IMR-90 (cell line): Measurements from ENCODE around the gene SSC4D. TPM values are rescaled to one million over a fixed set of nuclear protein-coding genes. Genes with fewer than 3 reads are reported as not detected.
A peak's percentile ranks its signal among the peaks of the same experiment; 100 is the strongest.

Experiments
- ATAC-seq: fragments of 200-7000 bp; cut with Tn5 transposase; 2 replicates; pipeline ENCODE4 v1.9.1; 2020; ENCODE audit warnings: low read depth, mild to moderate bottlenecking, moderate library complexity
- BruUV-seq: library from RNA; stranded (reverse); fragments of 400-500 nt; replicated peaks from 2 replicates; lab custom pipeline; 2021; lab: Mats Ljungman, UMichigan
- CTCF ChIA-PET: fragments of 300-600 bp; formaldehyde crosslinking; extraction: SDS; loops from one replicate; lab custom pipeline; 2021; ENCODE audit warnings: antibody characterized with exemption; lab: Yijun Ruan, JAX
- POLR2A ChIA-PET: fragments of 300-600 bp; sonication (Branson Sonifier 250); formaldehyde crosslinking; loops from one replicate; lab custom pipeline; 2022; ENCODE audit warnings: antibody characterized with exemption; ENCODE audit not compliant: unreplicated experiment; lab: Charles Lee
- DNase-seq: peaks from one replicate; pipeline ENCODE4 v3.0.0; 2013
- H2AFZ ChIP-seq: replicated peaks from 2 replicates; pipeline ENCODE3; 2013; ENCODE audit warnings: low read length, mild to moderate bottlenecking; ENCODE audit not compliant: poor library complexity
- H2AK5ac ChIP-seq: 2 replicates; pipeline ENCODE4 v1.6.1; 2013; ENCODE audit warnings: low read depth, low read length, inconsistent platforms
- H2AK9ac ChIP-seq: replicated peaks from 2 replicates; pipeline ENCODE3; 2013; ENCODE audit warnings: mild to moderate bottlenecking, low read depth, low read length, moderate library complexity; ENCODE audit not compliant: poor library complexity
- H2BK120ac ChIP-seq: 2 replicates; pipeline ENCODE4 v1.6.1; 2013; ENCODE audit warnings: low read depth, low read length, inconsistent platforms
- H2BK15ac ChIP-seq: 3 replicates; pipeline ENCODE4 v1.6.1; 2013; ENCODE audit warnings: low read depth, low read length, inconsistent platforms
- H2BK20ac ChIP-seq: 2 replicates; pipeline ENCODE4 v1.6.1; 2013; ENCODE audit warnings: low read depth, mild to moderate bottlenecking, inconsistent platforms, low read length, moderate library complexity
- H2BK5ac ChIP-seq: 2 replicates; pipeline ENCODE4 v1.6.1; 2013; ENCODE audit warnings: mild to moderate bottlenecking, low read depth, low read length, inconsistent platforms; ENCODE audit not compliant: poor library complexity, severe bottlenecking
- H3K14ac ChIP-seq: replicated peaks from 2 replicates; pipeline ENCODE4 v1.6.1; 2013; ENCODE audit warnings: low read depth, low read length, inconsistent platforms
- H3K18ac ChIP-seq: 2 replicates; pipeline ENCODE4 v1.6.1; 2013; ENCODE audit warnings: low read depth, low read length, control low read depth
- H3K23ac ChIP-seq: 2 replicates; pipeline ENCODE4 v1.6.1; 2013; ENCODE audit warnings: low read depth, low read length, inconsistent platforms
- H3K27ac ChIP-seq: 2 replicates; pipeline ENCODE4 v1.5.1; 2013; ENCODE audit warnings: mild to moderate bottlenecking, control low read depth, low read length; ENCODE audit not compliant: insufficient read depth
- H3K27me3 ChIP-seq: 2 replicates; pipeline ENCODE4 v1.6.1; 2013; ENCODE audit warnings: low read length; ENCODE audit not compliant: control insufficient read depth, insufficient read depth
- H3K36me3 ChIP-seq: 2 replicates; pipeline ENCODE4 v1.6.1; 2013; ENCODE audit warnings: low read length, mixed read lengths; ENCODE audit not compliant: control insufficient read depth, insufficient read depth
- H3K4ac ChIP-seq: 2 replicates; pipeline ENCODE4 v1.6.1; 2013; ENCODE audit warnings: low read depth, low read length, inconsistent platforms
- H3K4me1 ChIP-seq: 2 replicates; pipeline ENCODE4 v1.6.1; 2013; ENCODE audit warnings: low read length, mixed read lengths; ENCODE audit not compliant: control insufficient read depth, insufficient read depth
- H3K4me2 ChIP-seq: 2 replicates; pipeline ENCODE4 v1.6.1; 2013; ENCODE audit warnings: low read depth, mild to moderate bottlenecking, control low read depth, low read length, moderate library complexity
- H3K4me3 ChIP-seq: 2 replicates; pipeline ENCODE4 v1.5.1; 2013; ENCODE audit warnings: low read depth, mild to moderate bottlenecking, control low read depth, low read length, moderate library complexity; ENCODE audit not compliant: insufficient read depth
- H3K56ac ChIP-seq: 2 replicates; pipeline ENCODE4 v1.6.1; 2013; ENCODE audit warnings: low read length, inconsistent platforms; ENCODE audit not compliant: insufficient read depth; ENCODE audit errors: extremely low read depth
- H3K79me1 ChIP-seq, 2 experiments: 2 replicates each; pipeline ENCODE4 v1.6.1; 2013; ENCODE audit warnings: low read length in 2 of 2, inconsistent platforms in 1 of 2, low read depth in 1 of 2
- H3K9ac ChIP-seq: 2 replicates; pipeline ENCODE4 v1.6.1; 2013; ENCODE audit warnings: low read depth, low read length, control low read depth
- H3K9me1 ChIP-seq: 2 replicates; pipeline ENCODE4 v1.6.1; 2013; ENCODE audit warnings: low read length, inconsistent platforms; ENCODE audit not compliant: insufficient read depth
- H3K9me3 ChIP-seq: 2 replicates; pipeline ENCODE4 v1.6.1; 2013; ENCODE audit warnings: low read length; ENCODE audit not compliant: control insufficient read depth, insufficient read depth
- H4K20me1 ChIP-seq: 2 replicates; pipeline ENCODE4 v1.6.1; 2013; ENCODE audit warnings: low read length, inconsistent platforms; ENCODE audit not compliant: insufficient read depth
- H4K5ac ChIP-seq: 2 replicates; pipeline ENCODE4 v1.6.1; 2013; ENCODE audit warnings: mild to moderate bottlenecking, low read depth, low read length, control low read depth
- H4K8ac ChIP-seq, 2 experiments: 2 replicates each; pipeline ENCODE4 v1.6.1; 2013; ENCODE audit warnings: low read depth in 2 of 2, low read length in 2 of 2, control low read depth in 1 of 2, inconsistent platforms in 1 of 2
- H4K91ac ChIP-seq: 2 replicates; pipeline ENCODE4 v1.6.1; 2013; ENCODE audit warnings: low read depth, low read length, inconsistent platforms; ENCODE audit not compliant: insufficient read depth
- CEBPB ChIP-seq: IDR thresholded peaks from 2 replicates; pipeline ENCODE4 v1.6.1; 2012; ENCODE audit warnings: low read depth, low read length, improper control_type of control experiment
- FOS ChIP-seq: fragments of 150-350 bp; IDR thresholded peaks from 2 replicates; pipeline ENCODE4 v1.6.1; 2016; ENCODE audit warnings: low read depth, low read length
- MAFK ChIP-seq: IDR thresholded peaks from 2 replicates; pipeline ENCODE4 v1.6.1; 2012; ENCODE audit warnings: low read depth, low read length, improper control_type of control experiment
- MAZ ChIP-seq: IDR thresholded peaks from 2 replicates; pipeline ENCODE4 v1.6.1; 2012; ENCODE audit warnings: low read depth, mild to moderate bottlenecking, low read length, improper control_type of control experiment, moderate library complexity, borderline replicate concordance
- MXI1 ChIP-seq: IDR thresholded peaks from 2 replicates; pipeline ENCODE4 v1.6.1; 2012; ENCODE audit warnings: low read depth, mild to moderate bottlenecking, low read length, moderate library complexity, borderline replicate concordance
- RAD21 ChIP-seq: IDR thresholded peaks from 2 replicates; pipeline ENCODE4 v1.6.1; 2012; ENCODE audit warnings: low read length, improper control_type of control experiment
- RCOR1 ChIP-seq: IDR thresholded peaks from 2 replicates; pipeline ENCODE4 v1.6.1; 2012; ENCODE audit warnings: mild to moderate bottlenecking, low read length, improper control_type of control experiment; ENCODE audit not compliant: insufficient replicate concordance
- RFX5 ChIP-seq: IDR thresholded peaks from 2 replicates; pipeline ENCODE4 v1.8.0; 2012; ENCODE audit warnings: low read depth, mild to moderate bottlenecking, low read length, moderate library complexity
- SMC3 ChIP-seq: fragments of 150-350 bp; IDR thresholded peaks from 2 replicates; pipeline ENCODE4 v1.6.1; 2016; ENCODE audit warnings: low read depth, mild to moderate bottlenecking, antibody characterized with exemption, low read length, moderate library complexity
- WGBS, 2 experiments: methylation state at CpG; one replicate each; pipeline versions ENCODE4 v1.1.5 to v1.1.7; 2013; ENCODE audit warnings: missing lambda C conversion rate in 2 of 2; ENCODE audit not compliant: insufficient read length in 1 of 2; ENCODE audit errors: extremely low coverage in 2 of 2; 5-methylcytosine and 5-hydroxymethylcytosine counted together
- dilution Hi-C: fragments of 300-500 bp; cut with HindIII; formaldehyde crosslinking; loops from one replicate; pipeline ENCODE4 v1.14.3; 2018; ENCODE audit warnings: low sequenced_read_pairs; ENCODE audit not compliant: unreplicated experiment
- in situ Hi-C: fragments of 300-500 bp; cut with MboI; formaldehyde crosslinking; loops from 3 replicates; pipeline ENCODE4 v1.14.3; 2019; ENCODE audit warnings: low sequenced_read_pairs, inconsistent platforms, mixed read lengths
- intact Hi-C: fragments of 100-400 bp; cut with micrococcal nuclease; formaldehyde crosslinking; loops from 2 replicates; pipeline ENCODE4 v1.10.0; 2022
- polyA plus RNA-seq, 3 experiments: library from polyadenylated mRNA; depleted of rRNA; stranded (reverse); fragments of >200 nt; gene quantifications; 2 replicates each; pipeline ENCODE4 v1.2.3, GENCODE V29; 2012; ENCODE audit warnings: low replicate concordance in 1 of 3
- total RNA-seq: library from RNA; depleted of rRNA; stranded (reverse); fragments of >200 nt; gene quantifications from 2 replicates; pipeline ENCODE4 v1.2.3, GENCODE V29; 2012
- TF ChIP-seq, protein P1 (sequence below): fragments of 150-350 bp; IDR thresholded peaks from 2 replicates; pipeline ENCODE4 v1.6.1; 2017; ENCODE audit warnings: mild to moderate bottlenecking, antibody characterized with exemption, low read length, low read depth
- TF ChIP-seq, protein P2 (sequence below): fragments of 150-350 bp; IDR thresholded peaks from 2 replicates; pipeline ENCODE4 v1.6.1; 2016; ENCODE audit warnings: low read depth, mild to moderate bottlenecking, low read length, moderate library complexity, borderline replicate concordance
- TF ChIP-seq, protein P3 (sequence below): conservative IDR thresholded peaks from 2 replicates; pipeline ENCODE4 v1.5.1; 2012; ENCODE audit warnings: mild to moderate bottlenecking, low read depth, low read length, improper control_type of control experiment

Gene SSC4D
- total and polyA plus RNA-seq, 2 of the 4 experiments (the other 2 are of a cell fraction), result 0.36 to 0.70 TPM

DNA sequence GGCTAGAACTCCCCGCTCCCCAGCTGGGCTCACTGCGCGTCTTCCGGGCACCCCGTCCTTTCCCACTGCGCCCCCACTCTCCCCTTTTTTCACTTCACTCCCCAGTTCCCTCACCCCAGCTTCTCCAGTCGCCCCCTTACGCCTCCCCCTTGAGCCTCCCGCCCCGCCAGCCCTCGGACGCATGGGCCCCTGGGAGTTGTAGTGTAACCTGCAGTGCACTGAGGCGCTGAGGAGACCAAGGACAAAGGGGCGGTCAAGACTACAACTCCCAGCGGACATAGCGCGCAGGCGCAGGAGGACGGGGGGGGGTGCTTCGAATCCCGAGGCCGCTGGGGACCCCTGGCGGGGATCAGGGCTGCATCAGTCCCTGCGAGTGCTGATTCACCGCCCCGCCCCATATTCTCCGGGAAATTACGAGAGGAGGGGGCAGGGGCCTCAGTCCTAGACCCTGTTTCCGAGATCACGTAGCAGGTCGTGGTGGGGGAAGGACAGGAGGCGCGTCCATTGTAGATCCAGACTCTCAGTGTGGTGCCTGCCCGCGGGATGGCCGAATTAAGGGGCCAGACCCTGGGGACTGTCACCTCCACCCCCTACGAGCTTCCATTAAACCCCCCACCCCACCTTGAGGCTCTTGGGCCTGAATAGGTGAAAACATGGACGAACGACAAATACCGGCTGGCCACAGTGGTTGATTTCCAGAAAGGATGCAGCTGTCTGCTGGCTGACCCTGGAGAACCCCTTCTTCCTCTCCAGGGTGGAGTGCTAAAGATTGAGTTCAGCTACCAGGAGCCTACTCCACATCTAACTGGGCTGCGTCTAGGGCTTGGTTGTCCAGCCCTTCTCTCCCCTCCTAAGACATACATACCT, 50.2 kb downstream of the SSC4D start:
- Histone ChIP-seq H2BK15ac (peak overlapping the region; percentile 99; the same call in 2 of the 3 replicates), H3K9me1 (peaks cover 11% of the 10 kb centered on the region), H2BK20ac (peak overlapping the region; percentile 96), H3K23ac (peak overlapping the region; percentile 96), H2AK9ac (peak overlapping the region; percentile 98), H2AK5ac (peak overlapping the region; percentile 97), H4K20me1 (peaks cover 44% of the 10 kb centered on the region), H3K14ac (peak overlapping the region; percentile 99), H3K18ac (peak overlapping the region; percentile 93), H3K9ac (peak overlapping the region; percentile 95), H3K79me1 (peaks cover 0 to 17% of the 10 kb centered on the region in 2 experiments; a peak in 2 of 4 replicates), H2BK5ac (peak overlapping the region; percentile 100), H3K4me3 (peak overlapping the region; percentile 98), H3K4ac (peak overlapping the region; percentile 99), H3K27me3 (no peaks in the 10 kb centered on the region), H3K27ac (peak overlapping the region; percentile 99), H4K91ac (peak overlapping the region; percentile 99), H3K4me2 (peak overlapping the region; percentile 82), H3K9me3 (no peaks in the 10 kb centered on the region), H3K36me3 (peaks cover 8% of the 10 kb centered on the region), H3K56ac (peak overlapping the region; percentile 86), H2AFZ (peak overlapping the region; percentile 99), H4K8ac (peak overlapping the region; percentile 96 to 99), H2BK120ac (peak overlapping the region; percentile 100), H4K5ac (peak overlapping the region; percentile 93), H3K4me1 (peaks cover 12% of the 10 kb centered on the region)
- ChIA-PET CTCF (interaction anchor here (0.9 kb wide), 1 partner anchor 45 kb away, joined by 3 read pairs; no protein-coding TSS in a partner anchor), POLR2A (interaction anchor here (0.5 to 0.7 kb wide), 2 partner anchors 67 to 286 kb away, joined by 3 to 5 read pairs; no protein-coding TSS in a partner anchor)
- DNase-seq (peak; percentile 99), ATAC-seq (peak; percentile 93)
- in situ Hi-C loops (no loop called here), intact Hi-C loops (loop anchor here (5.0 kb wide), 1 partner anchor 42 kb away; no protein-coding TSS in a partner anchor), dilution Hi-C loops (no loop called here)
- no TSS peak for BruUV-seq
- 10% methylated on average over 2 of the region's 41 CpGs; no CpG with 5 or more reads in 1 of the 2 experiments for WGBS, 2 experiments
- TF ChIP-seq RAD21 (peak; percentile 66), MXI1 (no peak), FOS (peak; percentile 74), MAZ (peak; percentile 89), CEBPB (no peak), RFX5 (no peak), MAFK (no peak), SMC3 (peak; percentile 56), RCOR1 (no peak)
- TF ChIP-seq, protein P1, sequence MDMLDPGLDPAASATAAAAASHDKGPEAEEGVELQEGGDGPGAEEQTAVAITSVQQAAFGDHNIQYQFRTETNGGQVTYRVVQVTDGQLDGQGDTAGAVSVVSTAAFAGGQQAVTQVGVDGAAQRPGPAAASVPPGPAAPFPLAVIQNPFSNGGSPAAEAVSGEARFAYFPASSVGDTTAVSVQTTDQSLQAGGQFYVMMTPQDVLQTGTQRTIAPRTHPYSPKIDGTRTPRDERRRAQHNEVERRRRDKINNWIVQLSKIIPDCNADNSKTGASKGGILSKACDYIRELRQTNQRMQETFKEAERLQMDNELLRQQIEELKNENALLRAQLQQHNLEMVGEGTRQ, result 0 out of 2 replicates have a peak, but pooled peaks have one; percentile 0
- TF ChIP-seq, protein P2, sequence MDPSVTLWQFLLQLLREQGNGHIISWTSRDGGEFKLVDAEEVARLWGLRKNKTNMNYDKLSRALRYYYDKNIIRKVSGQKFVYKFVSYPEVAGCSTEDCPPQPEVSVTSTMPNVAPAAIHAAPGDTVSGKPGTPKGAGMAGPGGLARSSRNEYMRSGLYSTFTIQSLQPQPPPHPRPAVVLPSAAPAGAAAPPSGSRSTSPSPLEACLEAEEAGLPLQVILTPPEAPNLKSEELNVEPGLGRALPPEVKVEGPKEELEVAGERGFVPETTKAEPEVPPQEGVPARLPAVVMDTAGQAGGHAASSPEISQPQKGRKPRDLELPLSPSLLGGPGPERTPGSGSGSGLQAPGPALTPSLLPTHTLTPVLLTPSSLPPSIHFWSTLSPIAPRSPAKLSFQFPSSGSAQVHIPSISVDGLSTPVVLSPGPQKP, result no peak
- TF ChIP-seq, protein P3, sequence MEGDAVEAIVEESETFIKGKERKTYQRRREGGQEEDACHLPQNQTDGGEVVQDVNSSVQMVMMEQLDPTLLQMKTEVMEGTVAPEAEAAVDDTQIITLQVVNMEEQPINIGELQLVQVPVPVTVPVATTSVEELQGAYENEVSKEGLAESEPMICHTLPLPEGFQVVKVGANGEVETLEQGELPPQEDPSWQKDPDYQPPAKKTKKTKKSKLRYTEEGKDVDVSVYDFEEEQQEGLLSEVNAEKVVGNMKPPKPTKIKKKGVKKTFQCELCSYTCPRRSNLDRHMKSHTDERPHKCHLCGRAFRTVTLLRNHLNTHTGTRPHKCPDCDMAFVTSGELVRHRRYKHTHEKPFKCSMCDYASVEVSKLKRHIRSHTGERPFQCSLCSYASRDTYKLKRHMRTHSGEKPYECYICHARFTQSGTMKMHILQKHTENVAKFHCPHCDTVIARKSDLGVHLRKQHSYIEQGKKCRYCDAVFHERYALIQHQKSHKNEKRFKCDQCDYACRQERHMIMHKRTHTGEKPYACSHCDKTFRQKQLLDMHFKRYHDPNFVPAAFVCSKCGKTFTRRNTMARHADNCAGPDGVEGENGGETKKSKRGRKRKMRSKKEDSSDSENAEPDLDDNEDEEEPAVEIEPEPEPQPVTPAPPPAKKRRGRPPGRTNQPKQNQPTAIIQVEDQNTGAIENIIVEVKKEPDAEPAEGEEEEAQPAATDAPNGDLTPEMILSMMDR, result peak; percentile 94
